ENCODE measurements around the gene SUCO. TPM values are rescaled to one million over a fixed set of nuclear protein-coding genes. Genes with fewer than 3 reads are reported as not detected.
"Not testable (repeated sequence)": the region's sequence is repeated elsewhere in the genome, so short reads cannot be mapped to it uniquely, and the experiment has no call there.

The SUCO gene
- total RNA-seq, 3 donors from 2014 or later (not counting 1 experiment from before 2014, with no cell fraction given), result 86.0 to 97.5 (median 96.0) TPM

DNA sequence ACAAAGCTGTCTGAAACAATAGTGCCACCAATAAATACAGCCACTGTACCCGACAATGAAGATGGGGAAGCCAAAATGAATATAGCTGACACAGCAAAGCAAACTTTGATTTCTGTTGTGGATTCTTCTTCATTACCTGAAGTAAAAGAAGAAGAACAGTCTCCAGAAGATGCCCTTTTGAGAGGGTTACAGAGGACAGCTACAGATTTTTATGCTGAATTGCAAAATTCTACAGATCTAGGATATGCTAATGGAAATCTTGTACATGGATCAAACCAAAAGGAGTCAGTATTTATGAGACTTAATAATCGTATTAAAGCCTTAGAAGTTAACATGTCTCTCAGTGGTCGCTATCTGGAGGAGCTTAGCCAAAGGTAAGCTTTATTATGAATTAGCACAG, 56.6 kb downstream of the SUCO start:
- intact Hi-C loops (cut with micrococcal nuclease), result no loop called here
- TF ChIP-seq, protein P1, sequence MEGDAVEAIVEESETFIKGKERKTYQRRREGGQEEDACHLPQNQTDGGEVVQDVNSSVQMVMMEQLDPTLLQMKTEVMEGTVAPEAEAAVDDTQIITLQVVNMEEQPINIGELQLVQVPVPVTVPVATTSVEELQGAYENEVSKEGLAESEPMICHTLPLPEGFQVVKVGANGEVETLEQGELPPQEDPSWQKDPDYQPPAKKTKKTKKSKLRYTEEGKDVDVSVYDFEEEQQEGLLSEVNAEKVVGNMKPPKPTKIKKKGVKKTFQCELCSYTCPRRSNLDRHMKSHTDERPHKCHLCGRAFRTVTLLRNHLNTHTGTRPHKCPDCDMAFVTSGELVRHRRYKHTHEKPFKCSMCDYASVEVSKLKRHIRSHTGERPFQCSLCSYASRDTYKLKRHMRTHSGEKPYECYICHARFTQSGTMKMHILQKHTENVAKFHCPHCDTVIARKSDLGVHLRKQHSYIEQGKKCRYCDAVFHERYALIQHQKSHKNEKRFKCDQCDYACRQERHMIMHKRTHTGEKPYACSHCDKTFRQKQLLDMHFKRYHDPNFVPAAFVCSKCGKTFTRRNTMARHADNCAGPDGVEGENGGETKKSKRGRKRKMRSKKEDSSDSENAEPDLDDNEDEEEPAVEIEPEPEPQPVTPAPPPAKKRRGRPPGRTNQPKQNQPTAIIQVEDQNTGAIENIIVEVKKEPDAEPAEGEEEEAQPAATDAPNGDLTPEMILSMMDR (IDR thresholded peaks at IDR 0.05), result no peak
- Histone ChIP-seq H3K4me1 (ENCODE audit: control insufficient read depth, insufficient read depth, low read length) (no peaks in the 10 kb centered on the region), H3K9me3 (ENCODE audit: control insufficient read depth, insufficient read depth, low read length) (no peaks in the 10 kb centered on the region), H3K27ac (ENCODE audit: low read length) (no peak overlapping the region), H3K4me3 (ENCODE audit: low read length) (no peak overlapping the region), H3K36me3 (ENCODE audit: control insufficient read depth, insufficient read depth, low read length) (peaks cover 32% of the 10 kb centered on the region), H3K27me3 (ENCODE audit: control insufficient read depth, insufficient read depth, low read length) (no peaks in the 10 kb centered on the region)
- 93% methylated on average over 3 of the region's 3 CpGs for WGBS (ENCODE audit: insufficient coverage)
- Mint-ChIP-seq H3K9me3 (no peaks in the 10 kb centered on the region), H3K36me3 (peaks cover 42% of the 10 kb centered on the region), H3K4me3 (no peak overlapping the region), H3K27ac (no peak overlapping the region), H3K27me3 (ENCODE audit: low read depth in 2 of 2) (no peaks in the 10 kb centered on the region), H3K4me1 (peaks cover 13 to 23% of the 10 kb centered on the region in 2 donors)
- DNase-seq (no peak), ATAC-seq (no peak)

DNA sequence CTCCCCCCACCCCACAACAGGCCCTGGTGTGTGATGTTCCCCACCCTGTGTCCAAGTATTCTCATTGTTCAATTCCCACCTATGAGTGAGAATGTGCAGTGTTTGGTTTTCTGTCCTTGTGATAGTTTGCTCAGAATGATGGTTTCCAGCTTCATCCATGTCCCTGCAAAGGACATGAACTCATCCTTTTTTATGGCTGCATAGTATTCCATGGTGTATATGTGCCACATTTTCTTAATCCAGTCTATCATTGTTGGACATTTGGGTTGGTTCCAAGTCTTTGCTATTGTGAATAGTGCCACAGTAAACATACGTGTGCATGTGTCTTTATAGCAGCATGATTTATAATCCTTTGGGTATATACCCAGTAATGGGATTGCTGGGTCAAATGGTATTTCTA, 58.5 kb downstream of the SUCO start:
- peaks cover 49% of the 10 kb centered on the region for H3K36me3 Mint-ChIP-seq
- H3K27me3 Mint-ChIP-seq (ENCODE audit: low read depth in 2 of 2); H3K27ac Mint-ChIP-seq; H3K27ac ChIP-seq (ENCODE audit: low read length); H3K4me1 ChIP-seq (ENCODE audit: control insufficient read depth, insufficient read depth, low read length); DNase-seq; ATAC-seq; H3K4me3 Mint-ChIP-seq; H3K9me3 Mint-ChIP-seq; H3K9me3 ChIP-seq (ENCODE audit: control insufficient read depth, insufficient read depth, low read length); intact Hi-C loops (cut with micrococcal nuclease); H3K27me3 ChIP-seq (ENCODE audit: control insufficient read depth, insufficient read depth, low read length); H3K4me3 ChIP-seq (ENCODE audit: low read length): not testable (repeated sequence)
- H3K4me1 Mint-ChIP-seq, result peaks cover 19 to 35% of the 10 kb centered on the region in 2 donors
- H3K36me3 ChIP-seq (ENCODE audit: control insufficient read depth, insufficient read depth, low read length), result peaks cover 28% of the 10 kb centered on the region
- WGBS (ENCODE audit: insufficient coverage), result no CpG with 5 or more reads among the region's 1 CpG

DNA sequence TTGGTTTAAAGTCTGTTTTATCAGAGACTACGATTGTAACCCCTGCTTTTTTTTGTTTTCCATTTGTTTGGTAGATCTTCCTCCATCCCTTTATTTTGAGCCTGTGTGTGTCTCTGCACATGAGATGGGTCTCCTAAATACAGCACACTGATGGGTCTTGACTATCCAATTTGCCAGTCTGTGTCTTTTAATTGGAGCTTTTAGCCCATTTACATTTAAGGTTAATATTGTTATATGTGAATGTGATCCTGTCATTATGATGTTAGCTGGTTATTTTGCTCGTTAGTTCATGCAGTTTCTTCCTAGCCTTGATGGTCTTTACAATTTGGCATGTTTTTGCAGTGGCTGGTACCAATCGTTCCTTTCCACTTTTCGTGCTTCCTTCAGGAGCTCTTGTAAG, 62.1 kb downstream of the SUCO start:
- DNase-seq; ATAC-seq; H3K9me3 ChIP-seq (ENCODE audit: control insufficient read depth, insufficient read depth, low read length); H3K27ac ChIP-seq (ENCODE audit: low read length); H3K4me3 Mint-ChIP-seq; H3K4me1 ChIP-seq (ENCODE audit: control insufficient read depth, insufficient read depth, low read length); H3K9me3 Mint-ChIP-seq; intact Hi-C loops (cut with micrococcal nuclease); H3K4me3 ChIP-seq (ENCODE audit: low read length); H3K27me3 Mint-ChIP-seq (ENCODE audit: low read depth in 2 of 2); H3K27me3 ChIP-seq (ENCODE audit: control insufficient read depth, insufficient read depth, low read length): not testable (repeated sequence)
- H3K4me1 Mint-ChIP-seq, result peaks cover 19 to 22% of the 10 kb centered on the region in 2 donors
- 98% methylated on average over 3 of the region's 4 CpGs for WGBS (ENCODE audit: insufficient coverage)
- peaks cover 53% of the 10 kb centered on the region for H3K36me3 Mint-ChIP-seq
- peak overlapping the region; percentile 5 to 12 for H3K27ac Mint-ChIP-seq
- H3K36me3 ChIP-seq (ENCODE audit: control insufficient read depth, insufficient read depth, low read length), result peaks cover 26% of the 10 kb centered on the region

DNA sequence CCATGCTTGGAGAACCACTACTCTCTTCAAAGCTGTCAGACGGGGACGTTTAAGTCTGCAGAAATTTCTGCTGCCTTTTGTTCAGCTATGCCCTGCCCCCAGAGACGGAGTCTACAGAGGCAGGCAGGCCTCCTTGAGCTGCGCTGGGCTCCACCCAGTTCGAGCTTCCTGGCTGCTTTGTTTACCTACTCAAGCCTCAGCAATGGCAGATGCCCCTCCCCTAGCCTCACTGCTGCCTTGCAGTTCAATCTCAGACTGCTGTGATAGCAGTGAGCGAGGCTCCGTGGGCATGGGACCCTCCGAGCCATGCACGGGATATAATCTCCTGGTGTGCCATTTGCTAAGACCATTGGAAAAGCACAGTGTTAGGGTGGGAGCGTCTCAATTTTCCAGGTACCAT, 63.8 kb downstream of the SUCO start:
- H3K27me3 Mint-ChIP-seq (ENCODE audit: low read depth in 2 of 2); H3K4me1 ChIP-seq (ENCODE audit: control insufficient read depth, insufficient read depth, low read length); H3K27me3 ChIP-seq (ENCODE audit: control insufficient read depth, insufficient read depth, low read length); DNase-seq; H3K27ac ChIP-seq (ENCODE audit: low read length); intact Hi-C loops (cut with micrococcal nuclease); H3K27ac Mint-ChIP-seq; H3K9me3 ChIP-seq (ENCODE audit: control insufficient read depth, insufficient read depth, low read length); H3K4me3 ChIP-seq (ENCODE audit: low read length); H3K9me3 Mint-ChIP-seq; H3K4me3 Mint-ChIP-seq; ATAC-seq: not testable (repeated sequence)
- Mint-ChIP-seq H3K36me3 (peaks cover 46% of the 10 kb centered on the region), H3K4me1 (peaks cover 19 to 28% of the 10 kb centered on the region in 2 donors)
- H3K36me3 ChIP-seq (ENCODE audit: control insufficient read depth, insufficient read depth, low read length), result peaks cover 23% of the 10 kb centered on the region
- 94% methylated on average over 10 of the region's 10 CpGs for WGBS (ENCODE audit: insufficient coverage)

DNA sequence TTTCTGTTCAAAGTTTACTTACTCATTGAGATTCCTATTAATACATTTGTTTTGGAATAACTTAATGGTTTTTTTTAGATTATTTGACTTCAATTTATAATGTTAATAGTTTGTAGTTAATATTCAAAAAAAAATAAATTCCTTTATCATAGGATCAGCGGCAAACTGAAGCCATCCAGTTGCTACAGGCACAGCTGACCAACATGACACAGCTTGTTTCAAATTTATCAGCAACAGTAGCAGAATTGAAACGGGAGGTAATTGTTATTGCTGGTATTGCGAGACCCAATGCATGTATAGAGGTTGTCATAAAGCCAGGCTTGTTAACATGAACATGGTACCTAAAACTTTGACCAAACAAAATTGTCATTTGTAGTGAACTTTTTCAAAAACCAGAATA, 67.0 kb downstream of the SUCO start:
- H3K36me3 ChIP-seq (ENCODE audit: control insufficient read depth, insufficient read depth, low read length), result peaks cover 50% of the 10 kb centered on the region
- Mint-ChIP-seq H3K27me3 (ENCODE audit: low read depth in 2 of 2) (no peaks in the 10 kb centered on the region), H3K36me3 (peaks cover 18% of the 10 kb centered on the region), H3K4me1 (peaks cover 3 to 16% of the 10 kb centered on the region in 2 donors), H3K9me3 (no peaks in the 10 kb centered on the region), H3K4me3 (no peak overlapping the region), H3K27ac (no peak overlapping the region)
- H3K27ac ChIP-seq (ENCODE audit: low read length), result no peak overlapping the region
- H3K4me3 ChIP-seq (ENCODE audit: low read length), result no peak overlapping the region
- H3K9me3 ChIP-seq (ENCODE audit: control insufficient read depth, insufficient read depth, low read length), result no peaks in the 10 kb centered on the region
- WGBS (ENCODE audit: insufficient coverage), result 84% methylated on average over 3 of the region's 3 CpGs
- intact Hi-C loops (cut with micrococcal nuclease), result no loop called here
- DNase-seq (no peak), ATAC-seq (no peak)
- H3K4me1 ChIP-seq (ENCODE audit: control insufficient read depth, insufficient read depth, low read length), result no peaks in the 10 kb centered on the region
- no peaks in the 10 kb centered on the region for H3K27me3 ChIP-seq (ENCODE audit: control insufficient read depth, insufficient read depth, low read length)
- TF ChIP-seq, protein P1 (IDR thresholded peaks at IDR 0.05), result no peak

Data from natural killer cell (primary cell).